Lower leg skin (tissue), 3 donors: ENCODE measurements around the gene SNX9.

ENCODE experiments used
- POLR2A ChIP-seq, 2 donors: fragments of 450-650 bp; IDR thresholded peaks; one replicate each; pipeline ENCODE4 v1.6.1; 2016 to 2017; ENCODE audit warnings: antibody characterized with exemption in 2 of 2, mild to moderate bottlenecking in 1 of 2, moderate library complexity in 1 of 2
- TF ChIP-seq, protein P1 (sequence below), 3 donors: fragments of 450-650 bp; IDR thresholded peaks; one replicate each; pipeline ENCODE4 v1.5.1; 2016; ENCODE audit warnings: antibody characterized with exemption in 3 of 3, mild to moderate bottlenecking in 3 of 3, moderate library complexity in 2 of 3

DNA sequence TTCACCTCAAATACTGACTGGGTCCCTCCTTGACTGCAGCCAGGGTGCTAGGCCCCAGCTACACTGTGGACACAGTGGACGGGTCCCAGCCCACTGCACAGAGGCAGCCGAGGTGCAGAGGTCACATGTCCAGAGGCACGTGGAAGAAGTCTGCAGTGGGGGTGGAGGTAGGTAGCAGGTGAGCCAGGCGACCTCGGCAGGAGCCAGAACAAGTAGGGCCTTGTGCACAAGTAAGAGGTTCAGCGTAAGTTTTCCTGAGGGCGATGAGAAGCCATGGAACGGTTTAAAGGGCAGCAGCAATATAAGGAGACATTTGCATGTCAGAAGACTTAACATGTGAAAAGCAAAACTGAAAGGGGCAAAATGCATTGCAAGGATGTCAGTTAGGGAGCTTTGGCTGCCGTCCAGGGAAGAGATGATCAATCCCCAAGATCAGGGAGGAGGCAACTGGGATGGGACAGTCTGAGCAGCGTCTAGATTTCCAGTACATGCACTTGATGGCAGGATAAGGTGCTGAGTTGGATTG lies 49.7 kb upstream of the SNX9 start:
- TF ChIP-seq, protein P1, sequence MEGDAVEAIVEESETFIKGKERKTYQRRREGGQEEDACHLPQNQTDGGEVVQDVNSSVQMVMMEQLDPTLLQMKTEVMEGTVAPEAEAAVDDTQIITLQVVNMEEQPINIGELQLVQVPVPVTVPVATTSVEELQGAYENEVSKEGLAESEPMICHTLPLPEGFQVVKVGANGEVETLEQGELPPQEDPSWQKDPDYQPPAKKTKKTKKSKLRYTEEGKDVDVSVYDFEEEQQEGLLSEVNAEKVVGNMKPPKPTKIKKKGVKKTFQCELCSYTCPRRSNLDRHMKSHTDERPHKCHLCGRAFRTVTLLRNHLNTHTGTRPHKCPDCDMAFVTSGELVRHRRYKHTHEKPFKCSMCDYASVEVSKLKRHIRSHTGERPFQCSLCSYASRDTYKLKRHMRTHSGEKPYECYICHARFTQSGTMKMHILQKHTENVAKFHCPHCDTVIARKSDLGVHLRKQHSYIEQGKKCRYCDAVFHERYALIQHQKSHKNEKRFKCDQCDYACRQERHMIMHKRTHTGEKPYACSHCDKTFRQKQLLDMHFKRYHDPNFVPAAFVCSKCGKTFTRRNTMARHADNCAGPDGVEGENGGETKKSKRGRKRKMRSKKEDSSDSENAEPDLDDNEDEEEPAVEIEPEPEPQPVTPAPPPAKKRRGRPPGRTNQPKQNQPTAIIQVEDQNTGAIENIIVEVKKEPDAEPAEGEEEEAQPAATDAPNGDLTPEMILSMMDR (IDR thresholded peaks at IDR 0.05) = no peak
- TF ChIP-seq POLR2A (IDR thresholded peaks at IDR 0.05) = no peak
